22Rv1 (cell line): ENCODE measurements around the gene SERGEF.
A peak's percentile ranks its signal among the peaks of the same experiment; 100 is the strongest.
"Not testable (repeated sequence)": the region's sequence is repeated elsewhere in the genome, so short reads cannot be mapped to it uniquely, and the experiment has no call there.

ENCODE experiments used
- H3K27ac ChIP-seq: fragments of 450-650 bp; 2 replicates; pipeline ENCODE4 v1.5.1; 2017
- CTCF ChIP-seq: fragments of 450-650 bp; IDR thresholded peaks from 2 replicates; pipeline ENCODE4 v1.5.1; 2017; ENCODE audit warnings: mild to moderate bottlenecking
- ZFX ChIP-seq: fragments of 450-650 bp; IDR thresholded peaks from 2 replicates; pipeline ENCODE4 v1.6.1; 2017; ENCODE audit warnings: antibody characterized with exemption, borderline replicate concordance

Gene SERGEF

GRCh38 chr11:17907046-17907445 lies 105.8 kb downstream of the SERGEF start:
- no peak overlapping the region for H3K27ac ChIP-seq
- TF ChIP-seq CTCF (no peak), ZFX (no peak)

GRCh38 chr11:17906436-17906835 lies 106.4 kb downstream of the SERGEF start:
- TF ChIP-seq CTCF (peak; percentile 64), ZFX (no peak)
- H3K27ac ChIP-seq, result no peak overlapping the region

- no peak for TF ChIP-seq CTCF
- TF ChIP-seq ZFX, result no peak
- H3K27ac ChIP-seq, result no peak overlapping the region
These were observed 107.4 kb downstream of the SERGEF start for GRCh38 chr11:17905477-17905876.

- H3K27ac ChIP-seq, result no peak overlapping the region
- TF ChIP-seq ZFX (no peak), CTCF (no peak)
These were observed 111.4 kb downstream of the SERGEF start for GRCh38 chr11:17901481-17901880.

GRCh38 chr11:17898782-17899181 lies 114.1 kb downstream of the SERGEF start:
- TF ChIP-seq CTCF, result no peak
- TF ChIP-seq ZFX, result no peak
- no peak overlapping the region for H3K27ac ChIP-seq

- no peak overlapping the region for H3K27ac ChIP-seq
- TF ChIP-seq CTCF (no peak), ZFX (no peak)
These were observed 114.8 kb downstream of the SERGEF start for GRCh38 chr11:17898071-17898470.

- H3K27ac ChIP-seq, result no peak overlapping the region
- TF ChIP-seq ZFX, result no peak
- TF ChIP-seq CTCF, result no peak
These were observed 115.4 kb downstream of the SERGEF start for GRCh38 chr11:17897495-17897894.

GRCh38 chr11:17896496-17897151 lies 116.2 kb downstream of the SERGEF start:
- not testable (repeated sequence) for H3K27ac ChIP-seq
